Activated CD4-positive, alpha-beta T cell treated with anti-CD3 and anti-CD28 coated beads, Interleukin-2, amount 10 ng/mL, durations not matched to agents 24 days and 14 days (primary cell): ENCODE results near the gene ATXN7L1. TPM values are rescaled to one million over a fixed set of nuclear protein-coding genes. Genes with fewer than 3 reads are reported as not detected.
"Not testable (repeated sequence)": the region's sequence is repeated elsewhere in the genome, so short reads cannot be mapped to it uniquely, and the experiment has no call there.

Experiments used
- DNase-seq: peaks from one replicate; pipeline ENCODE4 v3.0.0; 2022
- H3K27ac Mint-ChIP-seq: one replicate; pipeline ENCODE4 v1.8.0; 2022; ENCODE audit warnings: mild to moderate bottlenecking, mixed read lengths
- H3K27me3 Mint-ChIP-seq: one replicate; pipeline ENCODE4 v1.8.0; 2022; ENCODE audit warnings: mixed read lengths
- H3K36me3 Mint-ChIP-seq: one replicate; pipeline ENCODE4 v1.8.0; 2022; ENCODE audit warnings: low read depth, mild to moderate bottlenecking, mixed read lengths
- H3K4me1 Mint-ChIP-seq: one replicate; pipeline ENCODE4 v1.8.0; 2021; ENCODE audit warnings: mixed read lengths
- H3K4me3 Mint-ChIP-seq: one replicate; pipeline ENCODE4 v1.8.0; 2022; ENCODE audit warnings: mild to moderate bottlenecking, moderate library complexity, mixed read lengths
- H3K9me3 Mint-ChIP-seq: one replicate; pipeline ENCODE4 v1.8.0; 2021; ENCODE audit warnings: mixed read lengths
- intact Hi-C: fragments of 100-400 bp; cut with micrococcal nuclease; formaldehyde crosslinking; loops from one replicate; pipeline ENCODE4 v1.15.1; 2023
- total RNA-seq: library from RNA; stranded (reverse); gene quantifications from 2 replicates; pipeline ENCODE4 v1.2.3, GENCODE V29; 2022

Gene ATXN7L1
- total RNA-seq, 1 donor from 2014 or later = 8.5 TPM

DNA sequence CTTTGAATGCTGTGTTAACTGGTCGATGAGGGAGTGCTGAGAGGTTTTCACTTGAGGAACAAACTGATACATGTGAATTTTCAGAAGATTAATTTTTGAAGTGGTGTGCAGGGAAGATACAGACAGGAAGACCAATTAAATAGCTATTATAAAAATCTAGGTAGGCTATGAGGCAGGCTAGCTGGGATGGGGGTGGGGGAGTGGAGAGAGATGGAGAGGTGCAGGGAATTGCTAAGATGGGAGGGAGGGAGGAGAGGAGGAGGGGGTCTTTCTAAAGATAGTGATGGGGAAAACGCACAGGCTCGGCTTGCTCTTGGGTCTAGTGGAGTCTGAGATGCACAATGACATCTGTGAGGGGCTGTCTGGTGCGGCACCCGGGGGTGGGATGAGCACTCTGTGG, 15.2 kb downstream of the ATXN7L1 start:
- H3K9me3 Mint-ChIP-seq = no peaks in the 10 kb centered on the region
- H3K27ac Mint-ChIP-seq = no peak overlapping the region
- no peak for DNase-seq
- H3K4me1 Mint-ChIP-seq = peaks cover 13% of the 10 kb centered on the region
- no peak overlapping the region for H3K4me3 Mint-ChIP-seq
- peaks cover 12% of the 10 kb centered on the region for H3K27me3 Mint-ChIP-seq
- intact Hi-C loops = no loop called here
- no peaks in the 10 kb centered on the region for H3K36me3 Mint-ChIP-seq

DNA sequence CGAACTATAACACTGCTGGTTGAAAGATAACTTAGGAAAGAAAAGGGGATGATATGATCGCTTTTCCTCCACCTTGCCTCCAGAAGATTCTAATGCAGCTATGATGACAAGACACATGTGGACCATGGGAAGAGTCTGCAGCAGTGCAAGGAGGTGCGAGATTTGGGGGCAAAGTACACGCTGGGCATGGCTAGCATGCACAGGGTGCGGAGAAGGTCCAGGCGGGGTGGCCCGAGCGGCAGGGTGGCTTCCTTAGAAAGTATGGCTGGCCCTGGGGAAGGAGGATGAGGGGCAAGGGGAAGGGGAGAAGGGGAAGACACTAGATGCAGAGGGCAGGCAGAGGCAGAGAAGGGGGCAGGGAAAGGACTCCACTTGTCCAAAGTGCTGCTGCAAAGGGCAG, 15.6 kb downstream of the ATXN7L1 start:
- no peak for DNase-seq
- H3K4me1 Mint-ChIP-seq = peaks cover 13% of the 10 kb centered on the region
- no peak overlapping the region for H3K27ac Mint-ChIP-seq
- H3K4me3 Mint-ChIP-seq = no peak overlapping the region
- H3K9me3 Mint-ChIP-seq = no peaks in the 10 kb centered on the region
- intact Hi-C loops = no loop called here
- H3K36me3 Mint-ChIP-seq = no peaks in the 10 kb centered on the region
- H3K27me3 Mint-ChIP-seq = peaks cover 12% of the 10 kb centered on the region

DNA sequence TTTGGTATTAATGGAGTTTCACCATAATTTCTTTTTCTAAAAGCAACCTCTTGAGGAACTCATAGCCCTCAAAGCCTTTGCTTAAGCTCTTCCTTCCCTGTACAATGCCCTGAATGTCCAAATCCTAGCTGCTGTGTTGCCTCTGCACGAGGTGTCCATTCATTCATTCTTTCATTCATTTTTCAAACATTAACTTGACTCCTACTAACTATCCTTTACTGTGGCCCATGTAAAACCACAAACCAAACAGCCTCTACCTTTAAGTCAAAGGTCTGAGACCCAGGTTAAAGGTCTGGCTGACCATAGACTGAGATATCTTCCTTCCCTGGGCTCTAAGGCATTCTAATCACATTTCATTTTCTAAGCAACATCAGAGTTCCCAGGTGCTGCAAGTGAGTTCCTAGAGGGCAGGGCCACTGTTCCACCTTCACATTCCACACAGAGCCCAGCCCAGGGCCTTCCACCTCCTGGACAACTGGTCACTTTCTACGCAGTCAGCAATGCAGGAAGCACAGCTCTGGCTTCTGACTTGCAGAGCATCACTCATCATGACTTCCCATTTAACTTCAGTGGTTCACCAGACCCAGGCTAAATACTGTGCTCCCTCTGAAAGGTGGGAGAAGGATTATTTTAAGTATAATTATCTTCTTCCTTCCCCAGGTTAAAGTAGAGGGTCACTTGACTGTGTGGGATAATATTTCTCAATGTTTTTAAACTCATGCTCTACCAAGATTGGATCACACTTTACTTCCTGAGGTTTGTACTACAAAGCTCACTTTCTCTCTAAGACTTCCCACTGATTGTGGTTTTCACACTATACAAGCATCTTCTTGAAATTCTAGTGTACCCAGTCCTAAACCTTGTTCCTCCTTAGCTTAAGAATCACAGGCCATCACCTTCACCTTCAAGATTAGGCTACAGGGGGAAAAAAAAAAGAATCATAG, 19.1 kb downstream of the ATXN7L1 start:
- Mint-ChIP-seq H3K9me3 (no peaks in the 10 kb centered on the region), H3K4me3 (no peak overlapping the region), H3K36me3 (no peaks in the 10 kb centered on the region), H3K27me3 (peaks cover 12% of the 10 kb centered on the region), H3K4me1 (peaks cover 13% of the 10 kb centered on the region), H3K27ac (no peak overlapping the region)
- intact Hi-C loops = no loop called here
- DNase-seq = no peak

DNA sequence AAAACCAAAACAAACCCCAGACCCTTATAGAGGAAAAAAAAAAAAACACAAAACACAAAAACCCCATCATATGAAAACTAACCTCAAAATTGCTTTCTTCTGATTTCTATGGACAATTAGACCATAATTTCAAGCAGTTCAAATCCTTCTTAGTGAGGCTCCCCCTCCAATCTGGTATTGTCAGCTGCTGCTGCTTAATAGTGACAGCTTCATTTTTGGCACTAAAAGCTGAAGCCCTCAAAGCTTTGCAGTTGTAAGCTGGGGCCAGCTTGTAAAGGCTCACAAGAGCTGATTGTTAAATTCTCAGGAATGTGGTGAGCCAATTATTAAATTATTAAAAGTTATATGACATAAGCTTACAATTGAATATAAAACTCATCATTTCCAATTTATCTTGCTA, 21.9 kb downstream of the ATXN7L1 start:
- DNase-seq = no peak
- Mint-ChIP-seq H3K27ac (no peak overlapping the region), H3K4me3 (no peak overlapping the region), H3K36me3 (no peaks in the 10 kb centered on the region), H3K4me1 (peaks cover 40% of the 10 kb centered on the region), H3K27me3 (peaks cover 5% of the 10 kb centered on the region), H3K9me3 (no peaks in the 10 kb centered on the region)
- intact Hi-C loops = no loop called here

DNA sequence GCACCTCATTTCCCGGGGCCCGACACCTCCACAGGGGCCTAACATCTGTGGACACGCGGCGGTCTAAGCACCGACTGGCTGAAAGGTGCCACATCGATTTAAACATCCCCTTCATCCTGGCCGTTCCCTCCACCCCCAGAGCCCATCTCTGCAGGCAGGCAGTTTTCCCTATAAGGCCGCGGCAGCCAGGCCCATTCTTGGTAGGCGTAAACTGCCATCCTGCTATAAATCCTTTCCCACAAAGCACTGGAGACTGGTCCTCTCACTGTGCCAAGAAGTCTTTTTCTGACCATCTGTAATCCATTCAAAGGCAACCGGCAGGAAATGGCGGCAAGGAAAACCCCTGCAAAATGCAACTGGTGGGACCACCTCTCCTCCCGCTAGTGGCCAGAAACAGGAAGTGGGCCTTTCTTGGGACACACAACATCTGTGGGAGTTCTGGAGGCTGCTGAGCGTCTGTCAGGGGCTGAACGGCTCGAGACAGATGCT, 22.4 kb downstream of the ATXN7L1 start:
- no peaks in the 10 kb centered on the region for H3K36me3 Mint-ChIP-seq
- no peaks in the 10 kb centered on the region for H3K9me3 Mint-ChIP-seq
- H3K27ac Mint-ChIP-seq = no peak overlapping the region
- peaks cover 5% of the 10 kb centered on the region for H3K27me3 Mint-ChIP-seq
- intact Hi-C loops = no loop called here
- H3K4me3 Mint-ChIP-seq = no peak overlapping the region
- H3K4me1 Mint-ChIP-seq = peaks cover 46% of the 10 kb centered on the region
- no peak for DNase-seq

DNA sequence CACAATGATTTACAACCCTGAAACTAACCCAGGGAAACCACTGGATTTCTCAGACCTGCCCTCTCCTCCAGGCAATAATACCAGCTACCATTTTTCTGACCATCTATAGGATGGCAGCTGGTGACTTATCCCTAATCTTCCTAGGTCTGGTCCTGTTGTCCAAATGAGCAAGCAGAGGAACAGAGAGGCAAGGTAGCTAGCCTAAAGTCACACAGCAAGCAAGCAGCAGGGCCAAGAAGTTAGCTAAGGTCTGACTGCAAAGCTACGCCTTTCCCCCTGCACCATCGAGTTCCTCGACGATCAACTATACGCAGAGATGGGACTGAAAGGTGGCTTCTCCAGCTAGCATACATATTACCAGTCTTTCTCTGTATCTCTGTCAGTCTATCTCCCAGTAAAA, 25.3 kb downstream of the ATXN7L1 start:
- H3K27ac Mint-ChIP-seq = peak overlapping the region; percentile 15
- H3K4me1 Mint-ChIP-seq = peaks cover 44% of the 10 kb centered on the region
- intact Hi-C loops = no loop called here
- peak; percentile 48 for DNase-seq
- H3K9me3 Mint-ChIP-seq = peaks cover 5% of the 10 kb centered on the region
- H3K27me3 Mint-ChIP-seq = no peaks in the 10 kb centered on the region
- H3K4me3 Mint-ChIP-seq = no peak overlapping the region
- peaks cover 7% of the 10 kb centered on the region for H3K36me3 Mint-ChIP-seq

DNA sequence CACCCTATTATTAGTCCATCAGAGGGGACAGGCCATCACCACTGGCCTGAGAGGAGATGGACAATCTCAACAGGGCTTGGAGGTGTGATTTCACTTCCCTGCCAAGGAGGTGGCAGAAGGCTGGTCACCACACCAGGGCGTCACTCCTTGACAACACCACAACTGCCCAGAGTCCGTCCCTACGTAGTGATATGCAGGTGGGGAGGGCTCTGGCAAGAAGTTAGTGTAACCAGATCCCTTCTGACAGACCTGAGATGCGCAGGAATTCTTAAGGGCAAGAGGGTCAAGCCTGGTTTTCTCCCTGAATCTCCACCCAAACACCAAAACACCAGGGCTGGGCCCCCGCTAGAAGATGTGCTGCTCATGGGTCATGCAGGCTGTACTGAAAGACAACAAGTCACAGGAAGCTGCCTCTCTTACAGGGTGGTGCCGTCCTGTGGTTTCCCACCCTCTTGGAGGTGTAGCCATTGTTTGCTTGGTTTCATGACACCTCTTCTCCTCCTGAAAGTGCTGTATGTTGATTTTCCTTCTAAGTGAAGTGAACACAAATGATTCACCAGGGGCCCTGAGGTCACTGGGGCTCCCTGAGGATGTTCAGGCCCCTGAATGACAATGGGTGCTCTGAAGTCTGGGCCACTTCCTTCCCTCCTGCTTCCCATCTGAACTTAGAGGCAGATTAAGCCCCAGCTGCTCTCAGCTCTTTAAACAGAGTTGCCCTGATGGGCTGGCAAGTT, 27.1 kb downstream of the ATXN7L1 start:
- Mint-ChIP-seq H3K9me3 (peaks cover 10% of the 10 kb centered on the region), H3K4me3 (peak overlapping the region; percentile 23), H3K27me3 (peaks cover 1% of the 10 kb centered on the region), H3K36me3 (peaks cover 10% of the 10 kb centered on the region), H3K27ac (peak overlapping the region; percentile 59), H3K4me1 (peaks cover 44% of the 10 kb centered on the region)
- intact Hi-C loops = loop anchor here (1.0 to 2.0 kb wide), 4 partner anchors 27 to 174 kb away; partner anchors contain the start of gene ATXN7L1
- peak; percentile 90 for DNase-seq

DNA sequence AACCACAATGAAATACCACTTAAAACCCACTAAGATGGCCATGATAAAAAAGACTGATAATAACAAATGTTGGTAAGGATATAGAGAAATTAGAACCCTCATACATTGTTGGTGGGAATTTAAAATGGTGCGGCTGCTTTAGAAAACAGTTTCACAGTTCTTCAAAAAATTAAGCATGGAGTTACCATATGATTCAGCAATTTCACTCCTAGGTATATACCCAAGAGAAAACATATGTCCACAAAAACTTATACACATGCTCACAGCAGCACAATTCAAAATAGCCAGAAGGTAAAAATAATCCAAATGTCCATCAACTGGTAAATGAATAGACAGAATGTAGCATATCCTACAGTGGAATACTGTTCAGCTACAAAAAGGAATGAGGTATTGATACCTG, 30.0 kb downstream of the ATXN7L1 start:
- Mint-ChIP-seq H3K36me3 (peaks cover 13% of the 10 kb centered on the region), H3K27me3 (peaks cover 1% of the 10 kb centered on the region), H3K27ac (no peak overlapping the region), H3K4me3 (no peak overlapping the region), H3K4me1 (peaks cover 35% of the 10 kb centered on the region), H3K9me3 (peaks cover 16% of the 10 kb centered on the region)
- DNase-seq = no peak
- intact Hi-C loops = no loop called here

DNA sequence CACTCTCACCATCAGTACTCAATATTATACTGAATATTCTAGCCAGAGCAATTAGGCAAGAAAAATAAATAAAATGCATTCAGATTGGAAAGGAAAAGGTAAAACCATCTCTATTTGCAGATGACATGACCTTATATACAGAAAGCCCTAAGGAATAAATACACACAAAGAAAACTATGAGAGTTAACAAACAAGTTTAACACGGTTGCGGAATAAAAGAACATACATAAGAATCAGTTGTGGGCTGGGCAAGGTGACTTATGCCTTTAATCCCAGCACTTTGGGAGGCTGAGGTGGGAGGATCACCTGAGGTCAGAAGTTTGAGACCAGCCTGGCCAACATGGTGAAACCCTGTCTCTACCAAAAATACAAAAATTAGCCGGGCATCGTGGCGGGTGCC, 31.7 kb downstream of the ATXN7L1 start:
- intact Hi-C loops, DNase-seq, H3K4me3 Mint-ChIP-seq, H3K27me3 Mint-ChIP-seq, H3K27ac Mint-ChIP-seq: not testable (repeated sequence)
- H3K36me3 Mint-ChIP-seq = peaks cover 13% of the 10 kb centered on the region
- H3K9me3 Mint-ChIP-seq = peaks cover 16% of the 10 kb centered on the region
- H3K4me1 Mint-ChIP-seq = peaks cover 21% of the 10 kb centered on the region

DNA sequence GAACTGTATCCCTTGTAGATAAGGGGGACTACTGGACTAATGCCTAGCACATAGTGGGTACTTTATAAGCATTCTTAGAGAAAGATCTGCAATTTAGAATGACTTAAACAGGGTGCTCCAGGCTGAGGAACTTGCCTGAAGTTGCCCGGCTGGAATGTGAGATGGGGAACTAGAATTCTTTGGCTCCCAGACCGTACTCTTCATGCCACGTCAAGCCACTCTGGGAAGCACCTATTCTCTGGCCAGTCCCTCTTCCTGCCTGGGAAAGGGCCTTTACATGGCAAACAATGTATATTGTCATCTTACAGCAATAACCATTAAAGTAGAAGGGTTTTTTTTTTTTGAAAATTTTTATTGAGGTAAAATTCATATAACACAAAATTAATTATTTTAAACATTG, 34.5 kb downstream of the ATXN7L1 start:
- intact Hi-C loops = no loop called here
- Mint-ChIP-seq H3K4me1 (peaks cover 3% of the 10 kb centered on the region), H3K27ac (no peak overlapping the region), H3K36me3 (peaks cover 11% of the 10 kb centered on the region), H3K9me3 (peaks cover 14% of the 10 kb centered on the region), H3K27me3 (peaks cover 3% of the 10 kb centered on the region), H3K4me3 (no peak overlapping the region)
- no peak for DNase-seq

DNA sequence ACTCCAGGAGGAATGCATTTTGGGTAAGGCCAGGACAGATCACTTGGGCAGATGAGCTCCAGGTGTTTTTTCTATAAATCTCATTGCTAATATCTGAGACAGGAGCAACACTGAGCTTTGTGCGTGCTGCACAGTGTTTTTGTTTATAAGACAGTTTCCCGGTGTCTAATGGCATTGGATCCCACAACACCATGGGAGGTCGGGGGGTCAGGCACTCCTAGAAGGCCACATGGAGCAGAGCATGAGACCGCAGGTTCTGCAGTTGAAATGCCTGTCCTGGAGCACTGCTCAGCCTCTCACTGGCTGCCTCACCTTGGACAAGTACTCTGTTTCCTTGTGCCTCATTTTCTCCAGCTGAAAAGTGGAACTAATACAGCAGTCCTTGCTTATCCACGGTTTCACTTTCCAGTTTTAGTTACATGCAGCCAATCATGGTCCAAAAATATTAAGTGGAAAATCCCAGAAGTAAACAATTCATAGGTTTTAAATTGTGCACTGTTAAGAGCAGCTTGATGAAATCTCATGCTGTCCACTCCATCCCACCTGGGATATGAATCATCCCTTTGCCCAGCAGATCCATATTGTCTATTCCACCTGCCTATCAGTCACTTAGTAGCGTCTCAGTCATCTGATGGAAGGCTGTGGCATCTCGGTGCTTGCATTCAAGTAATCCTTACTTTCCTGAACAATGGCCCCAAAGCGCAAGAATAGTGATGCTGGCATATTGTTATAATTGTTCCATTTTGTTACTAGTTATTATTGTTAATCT, 35.2 kb downstream of the ATXN7L1 start:
- Mint-ChIP-seq H3K36me3 (peaks cover 7% of the 10 kb centered on the region), H3K4me1 (peaks cover 3% of the 10 kb centered on the region), H3K27ac (no peak overlapping the region), H3K27me3 (peaks cover 5% of the 10 kb centered on the region), H3K9me3 (peaks cover 13% of the 10 kb centered on the region), H3K4me3 (no peak overlapping the region)
- DNase-seq = no peak
- intact Hi-C loops = no loop called here

DNA sequence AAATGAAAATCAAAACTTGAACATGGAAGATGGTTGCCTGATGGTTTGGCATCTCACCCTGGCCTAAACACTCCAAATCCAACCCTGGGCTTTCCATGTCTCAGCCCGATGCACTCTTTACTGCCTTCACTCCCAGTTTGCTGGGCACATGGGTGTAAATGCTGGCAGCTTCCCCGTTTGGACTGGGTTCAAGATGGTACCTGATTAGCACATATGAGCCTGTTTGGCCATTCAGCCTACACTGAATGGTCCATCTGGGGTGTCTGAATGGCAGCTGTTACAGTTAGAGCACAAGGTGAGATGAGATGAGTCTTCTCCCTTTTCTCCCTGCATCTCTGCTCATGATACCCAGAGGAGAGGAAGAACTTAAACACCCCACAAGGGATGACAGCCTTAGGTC, 37.1 kb downstream of the ATXN7L1 start:
- Mint-ChIP-seq H3K9me3 (peaks cover 10% of the 10 kb centered on the region), H3K27me3 (peaks cover 11% of the 10 kb centered on the region), H3K36me3 (peaks cover 3% of the 10 kb centered on the region), H3K4me3 (no peak overlapping the region), H3K27ac (no peak overlapping the region), H3K4me1 (peaks cover 4% of the 10 kb centered on the region)
- intact Hi-C loops = no loop called here
- no peak for DNase-seq

DNA sequence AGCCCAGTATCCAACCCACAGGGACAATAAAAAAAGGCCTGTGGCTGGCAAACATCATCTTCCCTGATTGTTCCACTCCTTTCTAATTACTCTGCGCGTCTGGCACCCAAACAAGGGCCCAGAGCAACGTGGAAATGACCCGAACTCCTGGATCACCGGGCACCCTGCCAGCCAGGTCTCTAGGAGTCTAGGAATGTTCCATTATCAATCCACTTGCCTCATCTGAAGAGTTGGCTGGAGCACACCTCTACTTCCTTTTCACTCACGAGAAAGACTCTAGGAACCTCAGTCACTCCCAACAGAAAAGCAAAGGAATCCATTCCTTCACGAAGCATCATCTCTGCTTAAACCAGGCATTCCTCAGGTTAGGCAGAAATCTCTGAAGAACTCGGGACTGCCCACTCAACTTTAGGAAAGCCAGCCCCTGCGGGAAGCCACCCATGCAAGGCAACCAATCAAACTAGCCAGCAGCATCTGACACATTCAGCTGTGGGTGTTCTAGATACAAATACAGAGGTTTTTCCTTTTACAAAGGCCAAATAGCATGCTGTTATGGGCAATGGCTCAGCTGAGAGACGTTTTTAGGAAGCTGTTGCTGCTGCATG, 37.7 kb downstream of the ATXN7L1 start:
- intact Hi-C loops = no loop called here
- peaks cover 4% of the 10 kb centered on the region for H3K9me3 Mint-ChIP-seq
- no peaks in the 10 kb centered on the region for H3K36me3 Mint-ChIP-seq
- no peak overlapping the region for H3K4me3 Mint-ChIP-seq
- DNase-seq = no peak
- peaks cover 12% of the 10 kb centered on the region for H3K27me3 Mint-ChIP-seq
- peaks cover 4% of the 10 kb centered on the region for H3K4me1 Mint-ChIP-seq
- H3K27ac Mint-ChIP-seq = no peak overlapping the region
